HepG2 (cell line): ENCODE results near the gene SCP2. TPM values are rescaled to one million over a fixed set of nuclear protein-coding genes. Genes with fewer than 3 reads are reported as not detected.

Source experiments
- ATAC-seq: fragments of 200-7000 bp; cut with Tn5 transposase; 3 replicates; pipeline ENCODE4 v1.9.1; 2020; ENCODE audit warnings: mild to moderate bottlenecking, moderate library complexity
- BruUV-seq: library from RNA; stranded (reverse); fragments of 400-500 nt; replicated peaks from 2 replicates; lab custom pipeline; 2021; lab: Mats Ljungman, UMichigan
- CTCF ChIA-PET: fragments of 300-600 bp; formaldehyde crosslinking; extraction: SDS; loops from one replicate; lab custom pipeline; 2021; ENCODE audit warnings: low total read pairs, inconsistent platforms, low intra/inter-chr PET ratio; lab: Yijun Ruan, JAX
- POLR2A ChIA-PET: fragments of 350-600 bp; sonication (Branson Sonifier 250); formaldehyde crosslinking; loops from one replicate; lab custom pipeline; 2020; ENCODE audit warnings: antibody characterized with exemption, inconsistent platforms; lab: Yijun Ruan, JAX
- DNase-seq: peaks from one replicate; pipeline ENCODE4 v3.0.0-alpha.2; 2015; ENCODE audit warnings: low spot score
- FAIRE-seq: peaks from 3 replicates; lab custom pipeline; 2011; peaks lifted over from hg19 to GRCh38; lab: Jason Lieb, UNC
- H2AFZ ChIP-seq: one replicate; pipeline ENCODE4 v1.6.1; 2011; ENCODE audit warnings: low read length, inconsistent platforms
- H3K27ac ChIP-seq: fragments of 300-600 bp; 3 replicates; pipeline ENCODE4 v1.8.0; 2011; ENCODE audit warnings: mixed run types, mild to moderate bottlenecking, mixed read lengths, low read length, inconsistent platforms; ENCODE audit not compliant: insufficient read depth; ENCODE audit errors: extremely low read length
- H3K27me3 ChIP-seq, 2 experiments: fragments of 200-600 bp in 1 of 2; 2 replicates in 1 of 2; 3 replicates in 1 of 2; pipeline versions ENCODE4 v1.6.0 to v1.8.0; 2011; ENCODE audit warnings: low read length in 2 of 2, mild to moderate bottlenecking in 2 of 2, moderate library complexity in 2 of 2, inconsistent platforms in 1 of 2; ENCODE audit not compliant: insufficient read depth in 2 of 2, control insufficient read depth in 1 of 2
- H3K36me3 ChIP-seq, 2 experiments: fragments of 200-600 bp in 1 of 2; replicated peaks in 1 of 2; 2 replicates in 1 of 2; 3 replicates in 1 of 2; pipeline versions ENCODE4 v1.5.1 to v1.8.0; 2011; ENCODE audit warnings: low read length in 2 of 2, inconsistent platforms in 1 of 2; ENCODE audit not compliant: insufficient read depth in 2 of 2, control insufficient read depth in 1 of 2
- H3K4me1 ChIP-seq: 2 replicates; pipeline ENCODE4 v1.5.1; 2012; ENCODE audit warnings: low read length, inconsistent platforms; ENCODE audit not compliant: insufficient read depth
- H3K4me2 ChIP-seq: 2 replicates; pipeline ENCODE4 v1.6.0; 2011; ENCODE audit warnings: low read depth, low read length, inconsistent platforms
- H3K4me3 ChIP-seq, 3 experiments: fragments of 200-600 bp in 1 of 3; sonication (generic), shearing (Covaris generic) in 1 of 3; replicated peaks in 1 of 3; 2 replicates each; pipeline ENCODE4 v1.5.1; 2011 to 2016; ENCODE audit warnings: low read length in 3 of 3, inconsistent platforms in 2 of 3, low read depth in 2 of 3, mild to moderate bottlenecking in 2 of 3, control low read depth in 1 of 3, mixed read lengths in 1 of 3; ENCODE audit not compliant: insufficient read depth in 1 of 3
- H3K79me2 ChIP-seq: one replicate; pipeline ENCODE4 v1.6.1; 2011; ENCODE audit warnings: low read length, inconsistent platforms; ENCODE audit not compliant: insufficient read depth
- H3K9ac ChIP-seq: 2 replicates; pipeline ENCODE4 v1.6.0; 2011; ENCODE audit warnings: mild to moderate bottlenecking, low read depth, low read length, inconsistent platforms; ENCODE audit not compliant: insufficient read depth
- H3K9me3 ChIP-seq: 2 replicates; pipeline ENCODE4 v1.5.1; 2012; ENCODE audit warnings: mild to moderate bottlenecking, low read length
- H4K20me1 ChIP-seq: 2 replicates; pipeline ENCODE4 v1.6.0; 2011; ENCODE audit warnings: inconsistent platforms, mild to moderate bottlenecking, low read length, moderate library complexity; ENCODE audit not compliant: insufficient read depth
- BCL6 ChIP-seq: IDR thresholded peaks from 2 replicates; pipeline ENCODE4 v1.6.1; 2016; ENCODE audit warnings: missing genetic modification reagents, missing compliant biosample characterization
- KLF13 ChIP-seq: sonication (generic); formaldehyde crosslinking; IDR thresholded peaks from 2 replicates; pipeline ENCODE4 v1.4.0; 2020; ENCODE audit warnings: mild to moderate bottlenecking, missing genetic modification reagents
- SMARCC2 ChIP-seq: fragments of 450-650 bp; IDR thresholded peaks from 2 replicates; pipeline ENCODE4 v1.6.1; 2017; ENCODE audit warnings: antibody characterized with exemption, mild to moderate bottlenecking
- SMARCE1 ChIP-seq: fragments of 450-650 bp; IDR thresholded peaks from 2 replicates; pipeline ENCODE4 v1.6.1; 2017; ENCODE audit warnings: borderline replicate concordance
- ZNF766 ChIP-seq: sonication (generic); formaldehyde crosslinking; IDR thresholded peaks from 2 replicates; pipeline ENCODE4 v1.5.0; 2020; ENCODE audit warnings: missing genetic modification reagents, borderline replicate concordance
- WGBS: methylation state at CpG from one replicate; pipeline ENCODE4 v1.1.6; 2017; ENCODE audit warnings: low lambda C conversion rate; 5-methylcytosine and 5-hydroxymethylcytosine counted together
- in situ Hi-C: cut with HindIII; loops from 2 replicates; pipeline ENCODE4 v1.10.0; 2017; ENCODE audit warnings: low pct_unique_long_range_greater_than_20kb; ENCODE audit not compliant: extremely low pct_ligation_motif_present
- intact Hi-C: fragments of 100-400 bp; cut with micrococcal nuclease; formaldehyde crosslinking; loops from one replicate; pipeline ENCODE4 v1.10.0; 2022; ENCODE audit not compliant: unreplicated experiment
- polyA plus RNA-seq, 8 experiments: library from polyadenylated mRNA; depleted of rRNA in 3 of 8; stranded (reverse) in 7 of 8; unstranded in 1 of 8; fragments of >200 nt; fragmentation: Illumina TruSeq in 4 of 8; extraction: Trizol in 4 of 8; gene quantifications; 2 replicates each; pipeline versions ENCODE4 v1.2.1 to v1.2.3, GENCODE V29; 2011 to 2016; ENCODE audit warnings: low read depth in 4 of 8, missing spikeins in 1 of 8, mixed read lengths in 1 of 8; ENCODE audit not compliant: insufficient read depth in 1 of 8
- total RNA-seq, 5 experiments: library from RNA; depleted of rRNA; stranded (reverse); fragments of >200 nt; fragmentation: Illumina TruSeq; extraction: Trizol; gene quantifications; 2 replicates each; pipeline ENCODE4 v1.2.3, GENCODE V29; 2016; ENCODE audit warnings: low read depth in 1 of 5
- TF ChIP-seq, protein P1 (sequence below), 2 experiments: sonication (generic) in 1 of 2; formaldehyde crosslinking in 1 of 2; IDR thresholded peaks; 2 replicates each; pipeline versions ENCODE4 v1.5.1 to v1.6.1; 2011 to 2020; ENCODE audit warnings: borderline replicate concordance in 1 of 2, low read depth in 1 of 2, low read length in 1 of 2, mild to moderate bottlenecking in 1 of 2, missing genetic modification reagents in 1 of 2, moderate library complexity in 1 of 2
- TF ChIP-seq, protein P2 (sequence below): sonication (generic); formaldehyde crosslinking; IDR thresholded peaks from 2 replicates; pipeline ENCODE4 v1.5.0; 2020; ENCODE audit warnings: mild to moderate bottlenecking, missing genetic modification reagents, borderline replicate concordance
- TF ChIP-seq, protein P3 (sequence below): sonication (generic); formaldehyde crosslinking; IDR thresholded peaks from 2 replicates; pipeline ENCODE4 v1.4.0; 2020; ENCODE audit warnings: mild to moderate bottlenecking, missing genetic modification reagents
- TF ChIP-seq, protein P4 (sequence below): IDR thresholded peaks from 2 replicates; pipeline ENCODE4 v1.6.1; 2016; ENCODE audit warnings: low read depth

The SCP2 gene
- total and polyA plus RNA-seq, 2 of the 13 experiments (the other 11 are each of a cell fraction or from before 2014, with no cell fraction given): 59.0 to 133 TPM

DNA sequence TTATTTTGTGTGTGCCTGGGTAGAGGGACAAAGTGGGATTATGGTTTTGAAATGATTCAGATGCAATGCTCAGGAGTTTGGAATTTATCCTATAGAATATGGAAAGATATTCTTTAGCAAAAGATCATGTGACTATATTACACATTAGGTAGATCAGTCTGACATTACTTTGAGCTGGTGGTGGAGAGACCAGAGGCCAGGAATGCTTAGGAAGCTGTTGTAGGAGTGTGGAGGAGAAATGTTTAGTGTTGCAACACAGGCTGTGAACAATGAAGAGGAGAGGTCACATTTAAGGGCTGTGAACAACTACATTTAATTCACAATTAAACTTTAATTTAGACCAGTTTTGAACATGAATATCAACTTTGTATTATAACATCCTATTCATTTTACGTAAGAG lies 89.6 kb downstream of the SCP2 start (continued):
- TF ChIP-seq, protein P1, sequence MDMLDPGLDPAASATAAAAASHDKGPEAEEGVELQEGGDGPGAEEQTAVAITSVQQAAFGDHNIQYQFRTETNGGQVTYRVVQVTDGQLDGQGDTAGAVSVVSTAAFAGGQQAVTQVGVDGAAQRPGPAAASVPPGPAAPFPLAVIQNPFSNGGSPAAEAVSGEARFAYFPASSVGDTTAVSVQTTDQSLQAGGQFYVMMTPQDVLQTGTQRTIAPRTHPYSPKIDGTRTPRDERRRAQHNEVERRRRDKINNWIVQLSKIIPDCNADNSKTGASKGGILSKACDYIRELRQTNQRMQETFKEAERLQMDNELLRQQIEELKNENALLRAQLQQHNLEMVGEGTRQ (IDR thresholded peaks at IDR 0.05; ENCODE audit: low read depth, low read length): no peak
- TF ChIP-seq, protein P1 (CRISPR knock-in tag; IDR thresholded peaks at IDR 0.05; ENCODE audit: borderline replicate concordance): no peak
- TF ChIP-seq SMARCC2: no peak

DNA sequence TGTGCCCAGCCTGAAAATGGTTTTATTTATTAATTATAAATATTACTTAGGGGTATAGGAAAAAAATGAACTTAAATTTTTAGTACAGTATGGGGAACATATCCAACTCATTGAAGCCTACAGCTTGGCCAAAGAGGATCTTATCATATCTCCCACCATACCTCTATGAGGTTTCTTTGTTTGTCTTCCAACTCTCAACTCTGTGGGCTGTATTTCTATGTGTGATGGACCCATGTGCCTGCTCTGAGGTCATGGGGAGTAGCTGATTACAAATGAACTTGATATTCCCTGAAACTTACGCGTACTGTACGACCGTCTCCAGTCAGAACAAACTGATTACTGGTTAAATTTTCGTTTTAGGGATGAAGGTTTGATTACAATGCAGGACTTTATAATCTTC lies 93.5 kb downstream of the SCP2 start:
- Histone ChIP-seq H2AFZ (no peak overlapping the region), H3K9ac (no peak overlapping the region), H3K9me3 (no peaks in the 10 kb centered on the region), H3K27ac (no peak overlapping the region), H3K79me2 (peaks cover 36% of the 10 kb centered on the region), H3K4me1 (peaks cover 26% of the 10 kb centered on the region), H3K4me2 (no peak overlapping the region), H4K20me1 (0 out of 2 replicates have a peak, but pooled peaks cover 2% of the 10 kb centered on the region), H3K27me3 (no peaks in the 10 kb centered on the region), H3K36me3 (no peaks in the 10 kb centered on the region; a peak in 1 of 5 replicates), H3K4me3 (no peak overlapping the region)
- ChIA-PET POLR2A (no interaction called here), CTCF (no interaction called here)
- in situ Hi-C loops: no loop called here
- no TSS peak for BruUV-seq
- intact Hi-C loops: no loop called here
- no peak for FAIRE-seq
- no peak for ATAC-seq
- WGBS: 95% methylated on average over 5 of the region's 5 CpGs
- DNase-seq: no peak
- TF ChIP-seq, protein P2, sequence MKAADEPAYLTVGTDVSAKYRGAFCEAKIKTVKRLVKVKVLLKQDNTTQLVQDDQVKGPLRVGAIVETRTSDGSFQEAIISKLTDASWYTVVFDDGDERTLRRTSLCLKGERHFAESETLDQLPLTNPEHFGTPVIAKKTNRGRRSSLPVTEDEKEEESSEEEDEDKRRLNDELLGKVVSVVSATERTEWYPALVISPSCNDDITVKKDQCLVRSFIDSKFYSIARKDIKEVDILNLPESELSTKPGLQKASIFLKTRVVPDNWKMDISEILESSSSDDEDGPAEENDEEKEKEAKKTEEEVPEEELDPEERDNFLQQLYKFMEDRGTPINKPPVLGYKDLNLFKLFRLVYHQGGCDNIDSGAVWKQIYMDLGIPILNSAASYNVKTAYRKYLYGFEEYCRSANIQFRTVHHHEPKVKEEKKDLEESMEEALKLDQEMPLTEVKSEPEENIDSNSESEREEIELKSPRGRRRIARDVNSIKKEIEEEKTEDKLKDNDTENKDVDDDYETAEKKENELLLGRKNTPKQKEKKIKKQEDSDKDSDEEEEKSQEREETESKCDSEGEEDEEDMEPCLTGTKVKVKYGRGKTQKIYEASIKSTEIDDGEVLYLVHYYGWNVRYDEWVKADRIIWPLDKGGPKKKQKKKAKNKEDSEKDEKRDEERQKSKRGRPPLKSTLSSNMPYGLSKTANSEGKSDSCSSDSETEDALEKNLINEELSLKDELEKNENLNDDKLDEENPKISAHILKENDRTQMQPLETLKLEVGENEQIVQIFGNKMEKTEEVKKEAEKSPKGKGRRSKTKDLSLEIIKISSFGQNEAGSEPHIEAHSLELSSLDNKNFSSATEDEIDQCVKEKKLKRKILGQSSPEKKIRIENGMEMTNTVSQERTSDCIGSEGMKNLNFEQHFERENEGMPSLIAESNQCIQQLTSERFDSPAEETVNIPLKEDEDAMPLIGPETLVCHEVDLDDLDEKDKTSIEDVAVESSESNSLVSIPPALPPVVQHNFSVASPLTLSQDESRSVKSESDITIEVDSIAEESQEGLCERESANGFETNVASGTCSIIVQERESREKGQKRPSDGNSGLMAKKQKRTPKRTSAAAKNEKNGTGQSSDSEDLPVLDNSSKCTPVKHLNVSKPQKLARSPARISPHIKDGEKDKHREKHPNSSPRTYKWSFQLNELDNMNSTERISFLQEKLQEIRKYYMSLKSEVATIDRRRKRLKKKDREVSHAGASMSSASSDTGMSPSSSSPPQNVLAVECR: no peak
- no peak for TF ChIP-seq BCL6 (CRISPR knock-in tag)
- no peak for TF ChIP-seq ZNF766 (CRISPR knock-in tag)
- TF ChIP-seq SMARCE1: no peak
- TF ChIP-seq, protein P3, sequence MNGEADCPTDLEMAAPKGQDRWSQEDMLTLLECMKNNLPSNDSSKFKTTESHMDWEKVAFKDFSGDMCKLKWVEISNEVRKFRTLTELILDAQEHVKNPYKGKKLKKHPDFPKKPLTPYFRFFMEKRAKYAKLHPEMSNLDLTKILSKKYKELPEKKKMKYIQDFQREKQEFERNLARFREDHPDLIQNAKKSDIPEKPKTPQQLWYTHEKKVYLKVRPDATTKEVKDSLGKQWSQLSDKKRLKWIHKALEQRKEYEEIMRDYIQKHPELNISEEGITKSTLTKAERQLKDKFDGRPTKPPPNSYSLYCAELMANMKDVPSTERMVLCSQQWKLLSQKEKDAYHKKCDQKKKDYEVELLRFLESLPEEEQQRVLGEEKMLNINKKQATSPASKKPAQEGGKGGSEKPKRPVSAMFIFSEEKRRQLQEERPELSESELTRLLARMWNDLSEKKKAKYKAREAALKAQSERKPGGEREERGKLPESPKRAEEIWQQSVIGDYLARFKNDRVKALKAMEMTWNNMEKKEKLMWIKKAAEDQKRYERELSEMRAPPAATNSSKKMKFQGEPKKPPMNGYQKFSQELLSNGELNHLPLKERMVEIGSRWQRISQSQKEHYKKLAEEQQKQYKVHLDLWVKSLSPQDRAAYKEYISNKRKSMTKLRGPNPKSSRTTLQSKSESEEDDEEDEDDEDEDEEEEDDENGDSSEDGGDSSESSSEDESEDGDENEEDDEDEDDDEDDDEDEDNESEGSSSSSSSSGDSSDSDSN: no peak
- TF ChIP-seq, protein P4, sequence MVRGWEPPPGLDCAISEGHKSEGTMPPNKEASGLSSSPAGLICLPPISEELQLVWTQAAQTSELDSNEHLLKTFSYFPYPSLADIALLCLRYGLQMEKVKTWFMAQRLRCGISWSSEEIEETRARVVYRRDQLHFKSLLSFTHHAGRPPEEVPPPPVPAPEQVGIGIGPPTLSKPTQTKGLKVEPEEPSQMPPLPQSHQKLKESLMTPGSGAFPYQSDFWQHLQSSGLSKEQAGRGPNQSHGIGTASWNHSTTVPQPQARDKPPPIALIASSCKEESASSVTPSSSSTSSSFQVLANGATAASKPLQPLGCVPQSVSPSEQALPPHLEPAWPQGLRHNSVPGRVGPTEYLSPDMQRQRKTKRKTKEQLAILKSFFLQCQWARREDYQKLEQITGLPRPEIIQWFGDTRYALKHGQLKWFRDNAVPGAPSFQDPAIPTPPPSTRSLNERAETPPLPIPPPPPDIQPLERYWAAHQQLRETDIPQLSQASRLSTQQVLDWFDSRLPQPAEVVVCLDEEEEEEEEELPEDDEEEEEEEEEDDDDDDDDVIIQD (CRISPR knock-in tag): no peak
- no peak for TF ChIP-seq KLF13 (CRISPR knock-in tag)
